ENCODE results near the gene B3GNT5.

B3GNT5 gene

GRCh38 chr3:183211352-183211751 is 41.7 kb upstream of the B3GNT5 start:
- no peak overlapping the region for H3K4me3 ChIP-seq (replicated peaks; ENCODE audit: low read depth, low read length)
- no peak for DNase-seq (ENCODE audit: extremely low read depth, low read depth)
- TF ChIP-seq CTCF (IDR thresholded peaks at IDR 0.05; ENCODE audit: low read depth, low read length, missing control alignments) = no peak

- no peak for DNase-seq (ENCODE audit: extremely low read depth, low read depth)
- no peak overlapping the region for H3K4me3 ChIP-seq (replicated peaks; ENCODE audit: low read depth, low read length)
- no peak for TF ChIP-seq CTCF (IDR thresholded peaks at IDR 0.05; ENCODE audit: low read depth, low read length, missing control alignments)
Observed at GRCh38 chr3:183212096-183212495, 41.0 kb upstream of the B3GNT5 start.

- DNase-seq (ENCODE audit: extremely low read depth, low read depth) = no peak
- no peak for TF ChIP-seq CTCF (IDR thresholded peaks at IDR 0.05; ENCODE audit: low read depth, low read length, missing control alignments)
- H3K4me3 ChIP-seq (replicated peaks; ENCODE audit: low read depth, low read length) = no peak overlapping the region
Observed at GRCh38 chr3:183212565-183212964, 40.5 kb upstream of the B3GNT5 start.

GRCh38 chr3:183213415-183214276 is 39.4 kb upstream of the B3GNT5 start:
- TF ChIP-seq CTCF (IDR thresholded peaks at IDR 0.05; ENCODE audit: low read depth, low read length, missing control alignments) = no peak
- H3K4me3 ChIP-seq (replicated peaks; ENCODE audit: low read depth, low read length) = no peak overlapping the region
- DNase-seq (ENCODE audit: extremely low read depth, low read depth) = no peak

GRCh38 chr3:183214277-183214612 is 38.8 kb upstream of the B3GNT5 start:
- no peak for TF ChIP-seq CTCF (IDR thresholded peaks at IDR 0.05; ENCODE audit: low read depth, low read length, missing control alignments)
- DNase-seq (ENCODE audit: extremely low read depth, low read depth) = no peak
- no peak overlapping the region for H3K4me3 ChIP-seq (replicated peaks; ENCODE audit: low read depth, low read length)

- no peak for TF ChIP-seq CTCF (IDR thresholded peaks at IDR 0.05; ENCODE audit: low read depth, low read length, missing control alignments)
- DNase-seq (ENCODE audit: extremely low read depth, low read depth) = no peak
- no peak overlapping the region for H3K4me3 ChIP-seq (replicated peaks; ENCODE audit: low read depth, low read length)
Observed at GRCh38 chr3:183215591-183216202, 37.4 kb upstream of the B3GNT5 start.
